MM.1S (cell line): ENCODE measurements around the gene NTN1.

ENCODE experiments used
- CTCF ChIP-seq: fragments of 300-600 bp; sonication (generic); IDR thresholded peaks from 2 replicates; pipeline ENCODE4 v1.5.1; 2016; ENCODE audit warnings: antibody characterized with exemption, low read length, mixed read lengths
- EZH2 ChIP-seq: fragments of 300-600 bp; sonication (generic); optimal IDR thresholded peaks from 2 replicates; pipeline ENCODE3; 2017; ENCODE audit warnings: low read depth, mild to moderate bottlenecking, antibody characterized with exemption, low read length, mixed read lengths
- EZH2phosphoT487 ChIP-seq: fragments of 300-600 bp; sonication (generic); IDR thresholded peaks from 2 replicates; pipeline ENCODE4 v1.6.1; 2018; ENCODE audit warnings: antibody characterized with exemption, low read length

- no peak for TF ChIP-seq CTCF
- TF ChIP-seq EZH2phosphoT487, result no peak
- TF ChIP-seq EZH2, result no peak
These were observed 183.5 kb downstream of the NTN1 start for GRCh38 chr17:9204637-9205329.
